ENCODE measurements around the gene SKIC8.

The SKIC8 gene

DNA sequence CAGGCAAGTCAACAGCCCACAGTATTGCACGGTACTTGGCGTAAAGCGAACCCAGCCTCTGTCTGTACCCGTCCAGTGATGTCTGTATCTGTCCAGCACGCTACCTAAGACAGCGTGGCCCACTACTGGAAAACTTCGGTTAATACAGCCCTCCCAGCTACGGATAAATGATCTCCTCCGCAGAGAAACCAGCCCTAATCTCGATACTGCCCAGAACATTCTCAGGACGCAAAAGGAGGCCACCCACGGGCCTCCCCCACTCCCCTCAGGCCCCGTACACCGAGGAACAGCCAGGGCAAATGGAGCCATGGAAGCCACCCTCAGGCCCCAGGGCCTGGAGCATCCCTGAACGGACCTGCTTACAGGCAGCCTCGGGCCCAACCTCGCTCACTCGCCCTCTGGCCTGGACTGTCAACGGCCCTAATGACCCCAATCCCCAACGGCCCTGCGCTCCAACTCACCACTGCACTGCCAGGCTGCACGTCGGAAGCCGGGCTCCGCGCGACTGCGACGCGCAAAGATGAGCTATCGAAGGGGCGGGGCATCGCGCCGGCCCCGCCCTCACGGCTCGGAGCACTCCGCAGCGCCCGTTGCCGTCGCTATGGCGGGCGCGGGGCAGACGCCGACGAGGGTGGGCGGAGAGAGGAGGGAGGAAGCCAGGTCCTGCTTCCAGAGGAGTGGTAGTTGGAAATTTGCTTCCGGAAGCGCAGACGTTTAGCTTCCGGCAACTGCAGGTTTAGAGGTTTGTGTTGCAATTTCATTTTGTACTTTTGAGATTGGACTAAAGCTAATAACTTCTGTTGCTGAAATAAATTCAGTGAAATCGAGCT lies at the start of gene SKIC8:
TSS of gene SKIC8 (minus strand) at position 509 of the 830 bp plus-strand sequence. CDS start 3,923 bp downstream, outside the sequence.
- H3K4me3 ChIP-seq (ENCODE audit: low read depth, low read length): peak within 1 kb of the TSS; percentile 100
- TF ChIP-seq, protein P1, sequence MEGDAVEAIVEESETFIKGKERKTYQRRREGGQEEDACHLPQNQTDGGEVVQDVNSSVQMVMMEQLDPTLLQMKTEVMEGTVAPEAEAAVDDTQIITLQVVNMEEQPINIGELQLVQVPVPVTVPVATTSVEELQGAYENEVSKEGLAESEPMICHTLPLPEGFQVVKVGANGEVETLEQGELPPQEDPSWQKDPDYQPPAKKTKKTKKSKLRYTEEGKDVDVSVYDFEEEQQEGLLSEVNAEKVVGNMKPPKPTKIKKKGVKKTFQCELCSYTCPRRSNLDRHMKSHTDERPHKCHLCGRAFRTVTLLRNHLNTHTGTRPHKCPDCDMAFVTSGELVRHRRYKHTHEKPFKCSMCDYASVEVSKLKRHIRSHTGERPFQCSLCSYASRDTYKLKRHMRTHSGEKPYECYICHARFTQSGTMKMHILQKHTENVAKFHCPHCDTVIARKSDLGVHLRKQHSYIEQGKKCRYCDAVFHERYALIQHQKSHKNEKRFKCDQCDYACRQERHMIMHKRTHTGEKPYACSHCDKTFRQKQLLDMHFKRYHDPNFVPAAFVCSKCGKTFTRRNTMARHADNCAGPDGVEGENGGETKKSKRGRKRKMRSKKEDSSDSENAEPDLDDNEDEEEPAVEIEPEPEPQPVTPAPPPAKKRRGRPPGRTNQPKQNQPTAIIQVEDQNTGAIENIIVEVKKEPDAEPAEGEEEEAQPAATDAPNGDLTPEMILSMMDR (IDR thresholded peaks at IDR 0.05; ENCODE audit: low read depth, low read length): no peak

- TF ChIP-seq, protein P1 (IDR thresholded peaks at IDR 0.05; ENCODE audit: low read depth, low read length): no peak
- H3K4me3 ChIP-seq (ENCODE audit: low read depth, low read length): no peak overlapping the region
These were observed 48.5 kb upstream of the SKIC8 start for GRCh38 chr15:78347586-78348543.

DNA sequence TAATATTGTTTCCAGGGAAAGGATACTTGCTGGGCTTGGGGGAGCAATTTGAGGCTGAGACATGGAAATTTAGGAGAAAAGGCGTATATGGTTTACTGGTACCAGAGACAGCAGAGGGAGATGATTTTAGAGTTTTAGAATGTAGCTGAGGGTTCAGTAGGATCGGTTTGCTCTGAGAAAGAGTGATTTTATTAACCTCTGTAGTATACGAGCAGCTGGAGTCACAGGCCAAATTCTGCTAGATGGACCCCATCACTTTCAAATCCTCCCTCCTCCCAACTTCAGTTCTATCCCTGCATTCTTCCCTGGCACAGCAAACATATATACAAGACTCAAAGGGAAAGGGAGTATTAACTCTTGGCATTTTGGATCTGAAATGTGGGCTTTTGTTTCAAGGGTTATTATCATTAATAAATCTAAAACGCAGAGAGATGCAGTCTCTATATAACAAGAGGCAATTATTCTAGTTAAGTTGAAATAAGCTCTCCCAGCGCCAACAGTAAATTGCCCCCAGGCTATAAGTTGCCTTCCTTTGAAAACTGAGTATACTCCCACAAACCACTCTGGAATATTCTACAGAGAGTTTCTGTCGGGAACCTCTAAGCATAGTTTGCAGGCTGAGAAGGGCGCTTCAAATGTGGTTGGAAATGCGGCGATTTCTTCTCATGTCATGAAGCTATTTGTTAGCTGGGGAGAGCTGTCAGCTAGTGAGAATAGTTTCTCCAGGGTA lies 46.2 kb upstream of the SKIC8 start:
- TF ChIP-seq, protein P1 (IDR thresholded peaks at IDR 0.05; ENCODE audit: low read depth, low read length): no peak
- no peak overlapping the region for H3K4me3 ChIP-seq (ENCODE audit: low read depth, low read length)

DNA sequence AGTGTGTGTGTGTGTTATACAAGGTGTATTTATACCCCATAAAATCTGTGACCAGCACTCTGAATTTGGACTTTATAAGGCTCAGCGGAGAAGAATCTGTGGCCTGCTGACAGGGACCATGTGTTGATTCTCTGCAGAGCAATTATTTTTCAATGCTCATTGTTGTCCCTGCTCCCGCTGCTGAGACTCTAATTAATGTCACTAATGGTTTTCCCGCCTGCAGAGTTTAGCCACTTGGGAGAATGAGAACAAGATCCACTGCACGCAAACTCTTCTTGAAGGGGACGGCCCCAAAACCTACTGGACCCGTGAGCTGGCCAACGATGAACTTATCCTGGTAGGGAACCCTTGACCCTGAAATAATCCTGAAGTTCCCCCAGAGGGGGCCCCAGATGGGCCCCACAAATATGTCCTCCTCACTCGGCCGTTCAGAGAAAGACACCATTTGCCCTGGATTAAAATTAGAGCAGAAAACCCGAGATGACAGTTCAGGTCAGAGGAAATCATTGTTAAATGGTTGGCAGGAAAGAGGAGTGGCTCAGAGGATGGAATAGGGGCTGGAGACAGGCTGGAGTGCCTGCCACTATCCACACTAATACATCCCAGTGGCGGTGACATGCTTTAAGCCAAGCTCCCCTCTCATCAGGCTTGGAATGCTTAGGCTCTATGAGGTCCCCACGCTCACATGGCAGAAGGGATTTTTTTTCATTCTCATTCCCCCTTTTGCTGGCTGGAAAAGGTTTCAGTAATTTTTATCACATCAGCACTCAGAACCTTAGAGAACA lies 44.1 kb upstream of the SKIC8 start:
- no peak overlapping the region for H3K4me3 ChIP-seq (ENCODE audit: low read depth, low read length)
- TF ChIP-seq, protein P1 (IDR thresholded peaks at IDR 0.05; ENCODE audit: low read depth, low read length): no peak

- TF ChIP-seq, protein P1 (IDR thresholded peaks at IDR 0.05; ENCODE audit: low read depth, low read length): no peak
- no peak overlapping the region for H3K4me3 ChIP-seq (ENCODE audit: low read depth, low read length)
These were observed 42.6 kb upstream of the SKIC8 start for GRCh38 chr15:78342021-78342420.

Data from WI38 (cell line).